ENCODE data around the gene PRF1. TPM values are rescaled to one million over a fixed set of nuclear protein-coding genes. Genes with fewer than 3 reads are reported as not detected.

PRF1 gene
- total RNA-seq, 3 donors from 2014 or later (not counting 1 experiment from before 2014, with no cell fraction given): 1,641 to 2,133 (median 1,982) TPM

DNA sequence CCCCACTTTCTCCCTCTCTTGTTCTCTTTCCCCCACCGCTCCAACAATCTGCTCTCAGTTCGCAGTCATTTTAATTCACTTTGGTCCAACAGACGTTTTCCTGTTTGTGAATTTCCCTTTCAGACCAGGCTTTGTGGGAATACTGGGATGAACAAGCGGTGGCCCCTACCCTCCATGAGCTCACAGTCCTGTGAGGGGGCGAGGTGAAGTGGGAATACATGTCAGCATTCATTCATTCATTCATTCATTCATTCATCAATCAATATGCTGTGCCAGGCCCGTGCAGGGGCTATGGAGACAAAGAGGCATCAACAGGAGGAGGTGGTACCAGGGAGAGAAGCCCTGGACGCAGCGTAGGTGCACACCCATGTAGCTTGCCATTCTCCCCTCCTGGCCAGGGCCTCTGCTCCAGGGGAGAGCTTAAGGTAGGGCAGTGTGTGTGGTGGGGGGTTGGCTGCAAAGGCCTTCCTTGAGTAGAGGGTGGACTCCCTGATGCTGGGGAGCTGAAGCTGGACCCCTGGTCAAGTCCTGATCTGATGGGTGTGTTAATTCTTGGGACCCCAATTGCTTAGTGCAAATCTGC, 16.1 kb downstream of the PRF1 start:
- ATAC-seq (no peak), DNase-seq (no peak)
- Histone ChIP-seq H3K4me1 (ENCODE audit: control insufficient read depth, insufficient read depth, low read length) (peaks cover 19% of the 10 kb centered on the region), H3K27ac (ENCODE audit: low read length) (no peak overlapping the region), H3K27me3 (ENCODE audit: control insufficient read depth, insufficient read depth, low read length) (no peaks in the 10 kb centered on the region), H3K4me3 (ENCODE audit: low read length) (no peak overlapping the region), H3K36me3 (ENCODE audit: control insufficient read depth, insufficient read depth, low read length) (no peaks in the 10 kb centered on the region), H3K9me3 (ENCODE audit: control insufficient read depth, insufficient read depth, low read length) (no peaks in the 10 kb centered on the region)
- Mint-ChIP-seq H3K36me3 (no peaks in the 10 kb centered on the region), H3K27ac (no peak overlapping the region), H3K4me1 (peaks cover 34 to 57% of the 10 kb centered on the region in 2 donors), H3K27me3 (ENCODE audit: low read depth in 2 of 2) (no peaks in the 10 kb centered on the region), H3K9me3 (no peaks in the 10 kb centered on the region), H3K4me3 (no peak overlapping the region)
- WGBS (ENCODE audit: insufficient coverage): 93% methylated on average over 8 of the region's 8 CpGs
- no peak for TF ChIP-seq CTCF (IDR thresholded peaks at IDR 0.05)
- intact Hi-C loops (cut with micrococcal nuclease): no loop called here

GRCh38 chr10:70585578-70586169, 16.9 kb downstream of the PRF1 start:
- WGBS (ENCODE audit: insufficient coverage): 95% methylated on average over 6 of the region's 8 CpGs
- Histone ChIP-seq H3K4me1 (ENCODE audit: control insufficient read depth, insufficient read depth, low read length) (peaks cover 17% of the 10 kb centered on the region), H3K36me3 (ENCODE audit: control insufficient read depth, insufficient read depth, low read length) (no peaks in the 10 kb centered on the region), H3K4me3 (ENCODE audit: low read length) (no peak overlapping the region), H3K27ac (ENCODE audit: low read length) (no peak overlapping the region), H3K27me3 (ENCODE audit: control insufficient read depth, insufficient read depth, low read length) (no peaks in the 10 kb centered on the region), H3K9me3 (ENCODE audit: control insufficient read depth, insufficient read depth, low read length) (no peaks in the 10 kb centered on the region)
- TF ChIP-seq CTCF (IDR thresholded peaks at IDR 0.05): no peak
- Mint-ChIP-seq H3K4me3 (no peak overlapping the region), H3K4me1 (peaks cover 34 to 50% of the 10 kb centered on the region in 2 donors), H3K36me3 (no peaks in the 10 kb centered on the region), H3K27ac (peak overlapping the region in 1 of 2 donors; percentile 27), H3K27me3 (ENCODE audit: low read depth in 2 of 2) (no peaks in the 10 kb centered on the region), H3K9me3 (no peaks in the 10 kb centered on the region)
- no peak for DNase-seq
- no peak for ATAC-seq
- intact Hi-C loops (cut with micrococcal nuclease): no loop called here

DNA sequence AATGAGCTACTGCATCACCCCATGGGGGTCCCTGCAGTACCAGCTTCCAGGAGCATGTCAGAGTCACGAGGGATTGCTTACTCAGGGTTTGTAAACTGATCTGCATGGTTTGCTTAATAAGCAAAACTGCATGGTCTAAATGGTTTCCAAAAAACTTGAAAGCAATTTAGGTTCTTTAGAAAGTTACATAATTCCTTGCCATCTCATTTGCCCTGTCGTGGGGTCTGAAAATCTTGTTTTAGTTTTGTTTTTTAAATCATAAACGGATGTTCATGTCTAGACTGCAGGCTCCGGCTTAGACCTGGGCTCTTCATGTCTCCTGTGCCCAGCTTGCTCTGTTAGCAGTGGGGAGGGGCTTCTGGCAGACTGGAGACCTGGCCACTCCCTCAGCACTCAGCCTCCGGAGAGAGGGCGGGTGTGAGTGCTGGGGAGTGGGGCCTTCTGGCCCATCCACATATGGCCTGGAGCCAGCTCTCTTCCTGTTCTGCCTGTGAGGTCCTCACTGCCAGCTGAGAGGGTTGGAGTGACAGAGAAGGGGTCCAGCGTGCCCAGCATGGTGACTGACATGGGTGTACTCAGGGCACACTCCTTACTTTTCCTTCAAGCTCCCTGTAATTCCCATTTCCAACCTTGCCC, 17.5 kb downstream of the PRF1 start:
- intact Hi-C loops (cut with micrococcal nuclease): no loop called here

More for the DNA sequence above, 17.5 kb downstream of the PRF1 start:
- ATAC-seq (peak; percentile 59 to 75 (median 67)), DNase-seq (no peak)
- H3K27ac ChIP-seq (ENCODE audit: low read length): no peak overlapping the region
- no peaks in the 10 kb centered on the region for H3K36me3 ChIP-seq (ENCODE audit: control insufficient read depth, insufficient read depth, low read length)
- no peaks in the 10 kb centered on the region for H3K27me3 ChIP-seq (ENCODE audit: control insufficient read depth, insufficient read depth, low read length)
- Mint-ChIP-seq H3K36me3 (no peaks in the 10 kb centered on the region), H3K9me3 (no peaks in the 10 kb centered on the region), H3K27me3 (ENCODE audit: low read depth in 2 of 2) (no peaks in the 10 kb centered on the region), H3K27ac (peak overlapping the region; percentile 27 to 60), H3K4me3 (no peak overlapping the region), H3K4me1 (peaks cover 32 to 47% of the 10 kb centered on the region in 2 donors)
- 52% methylated on average over 7 of the region's 7 CpGs for WGBS (ENCODE audit: insufficient coverage)
- H3K4me3 ChIP-seq (ENCODE audit: low read length): no peak overlapping the region
- peaks cover 17% of the 10 kb centered on the region for H3K4me1 ChIP-seq (ENCODE audit: control insufficient read depth, insufficient read depth, low read length)
- TF ChIP-seq CTCF (IDR thresholded peaks at IDR 0.05): no peak
- no peaks in the 10 kb centered on the region for H3K9me3 ChIP-seq (ENCODE audit: control insufficient read depth, insufficient read depth, low read length)

Measured in natural killer cell (primary cell).